Neuronal stem cell (in vitro differentiated cells): ENCODE data around the gene PHACTR4.
"Not testable (repeated sequence)": the region's sequence is repeated elsewhere in the genome, so short reads cannot be mapped to it uniquely, and the experiment has no call there.

Experiments
- DNase-seq: peaks from one replicate; pipeline ENCODE4 v3.0.0-alpha.2; 2013; ENCODE audit warnings: low spot score
- H2AFZ ChIP-seq: one replicate; pipeline ENCODE4 v1.6.1; 2013; ENCODE audit warnings: mild to moderate bottlenecking, low read length, inconsistent platforms
- H2AK5ac ChIP-seq: 2 replicates; pipeline ENCODE4 v1.6.1; 2013; ENCODE audit warnings: low read depth, mild to moderate bottlenecking, inconsistent platforms, low read length, moderate library complexity, mixed read lengths
- H2BK120ac ChIP-seq: 2 replicates; pipeline ENCODE4 v1.6.1; 2013; ENCODE audit warnings: low read depth, mild to moderate bottlenecking, inconsistent platforms, low read length, moderate library complexity, mixed read lengths
- H2BK12ac ChIP-seq: one replicate; pipeline ENCODE4 v1.6.1; 2013; ENCODE audit warnings: low read length, inconsistent platforms
- H2BK15ac ChIP-seq: 2 replicates; pipeline ENCODE4 v1.6.1; 2013; ENCODE audit warnings: mild to moderate bottlenecking, low read length, inconsistent platforms, mixed read lengths
- H2BK5ac ChIP-seq: one replicate; pipeline ENCODE4 v1.6.1; 2013; ENCODE audit warnings: inconsistent platforms, mild to moderate bottlenecking, low read length, moderate library complexity
- H3K14ac ChIP-seq: one replicate; pipeline ENCODE4 v1.6.1; 2013; ENCODE audit warnings: low read length, inconsistent platforms
- H3K18ac ChIP-seq: 2 replicates; pipeline ENCODE4 v1.6.1; 2013; ENCODE audit warnings: low read length, inconsistent platforms
- H3K23ac ChIP-seq: 2 replicates; pipeline ENCODE4 v1.6.1; 2013; ENCODE audit warnings: low read depth, mild to moderate bottlenecking, mixed read lengths, low read length, inconsistent platforms; ENCODE audit not compliant: poor library complexity
- H3K27ac ChIP-seq: replicated peaks from 3 replicates; pipeline ENCODE4 v1.5.1; 2013; ENCODE audit warnings: low read length, inconsistent platforms
- H3K27me3 ChIP-seq, 3 experiments: 2 replicates each; pipeline ENCODE4 v1.6.1; 2013; ENCODE audit warnings: low read length in 3 of 3, mild to moderate bottlenecking in 2 of 3, inconsistent platforms in 1 of 3, low read depth in 1 of 3, mixed read lengths in 1 of 3, moderate library complexity in 1 of 3; ENCODE audit not compliant: control insufficient read depth in 3 of 3, insufficient read depth in 3 of 3
- H3K36me3 ChIP-seq, 2 donors: replicated peaks in 1 of 2; 2 replicates each; pipeline ENCODE4 v1.6.1; 2013; ENCODE audit warnings: low read length in 2 of 2; ENCODE audit not compliant: control insufficient read depth in 2 of 2, insufficient read depth in 2 of 2
- H3K4ac ChIP-seq: 2 replicates; pipeline ENCODE4 v1.6.1; 2013; ENCODE audit warnings: inconsistent platforms, mild to moderate bottlenecking, low read length, moderate library complexity
- H3K4me1 ChIP-seq, 2 donors: 1 replicate in 1 of 2; 2 replicates in 1 of 2; pipeline ENCODE4 v1.6.1; 2013; ENCODE audit warnings: low read length in 2 of 2, low read depth in 1 of 2; ENCODE audit not compliant: control insufficient read depth in 2 of 2, insufficient read depth in 1 of 2
- H3K4me2 ChIP-seq: one replicate; pipeline ENCODE4 v1.6.1; 2013; ENCODE audit warnings: mild to moderate bottlenecking, low read length, inconsistent platforms; ENCODE audit not compliant: insufficient read depth, poor library complexity, severe bottlenecking
- H3K4me3 ChIP-seq, 2 donors: 2 replicates each; pipeline ENCODE4 v1.5.1; 2013; ENCODE audit warnings: low read length in 2 of 2, mild to moderate bottlenecking in 2 of 2, inconsistent platforms in 1 of 2, moderate library complexity in 1 of 2
- H3K79me1 ChIP-seq: one replicate; pipeline ENCODE4 v1.6.1; 2013; ENCODE audit warnings: low read depth, mild to moderate bottlenecking, inconsistent platforms, low read length, moderate library complexity
- H3K9ac ChIP-seq: one replicate; pipeline ENCODE4 v1.6.1; 2013; ENCODE audit warnings: mild to moderate bottlenecking, low read depth, low read length, inconsistent platforms; ENCODE audit not compliant: poor library complexity
- H3K9me3 ChIP-seq, 2 donors: replicated peaks in 1 of 2; 2 replicates each; pipeline versions ENCODE3 to v1.6.1; 2013; ENCODE audit warnings: low read length in 2 of 2, mild to moderate bottlenecking in 2 of 2, inconsistent platforms in 1 of 2, low read depth in 1 of 2, mixed read lengths in 1 of 2, moderate library complexity in 1 of 2; ENCODE audit not compliant: control insufficient read depth in 2 of 2, insufficient read depth in 1 of 2
- H4K8ac ChIP-seq: one replicate; pipeline ENCODE4 v1.6.1; 2013; ENCODE audit warnings: low read depth, mild to moderate bottlenecking, inconsistent platforms, low read length, moderate library complexity
- H4K91ac ChIP-seq: one replicate; pipeline ENCODE4 v1.6.1; 2013; ENCODE audit warnings: low read length, low read depth, mild to moderate bottlenecking, inconsistent platforms; ENCODE audit not compliant: poor library complexity
- WGBS, 2 donors: extraction: QIAGEN DNeasy Blood & Tissue Kit; methylation state at CpG; one replicate each; pipeline ENCODE4 v1.1.7; 2013; ENCODE audit warnings: missing lambda C conversion rate in 2 of 2, mixed read lengths in 1 of 2; ENCODE audit not compliant: insufficient read length in 2 of 2, insufficient replicate concordance in 1 of 2; ENCODE audit errors: extremely low coverage in 2 of 2; 5-methylcytosine and 5-hydroxymethylcytosine counted together

PHACTR4 gene

DNA sequence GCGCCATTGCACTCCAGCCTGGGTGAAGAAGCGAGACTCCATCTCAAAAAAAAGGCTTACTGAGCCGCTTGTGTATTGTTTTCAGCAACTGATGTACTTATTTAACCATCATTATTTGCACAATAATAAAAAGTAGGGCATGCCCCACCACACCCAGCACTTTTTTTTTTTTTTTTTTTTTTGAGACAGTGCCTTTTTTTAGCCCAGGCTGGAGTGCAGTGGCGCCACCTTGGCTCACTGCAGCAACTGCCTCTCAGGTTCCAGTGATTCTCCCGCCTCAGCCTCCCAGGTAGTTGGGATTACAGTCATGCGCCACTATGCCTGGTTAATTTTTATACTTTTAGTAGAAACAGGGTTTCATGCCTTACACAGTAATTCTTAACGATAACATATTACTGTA is 171.1 kb downstream of the PHACTR4 start:
- Histone ChIP-seq H3K27me3 (no peaks in the 10 kb centered on the region), H2BK5ac (no peak overlapping the region), H3K9ac (no peak overlapping the region), H3K14ac (no peak overlapping the region), H2BK12ac (no peak overlapping the region), H3K4me3 (no peak overlapping the region), H2AK5ac (no peak overlapping the region), H3K36me3 (peaks cover 28 to 38% of the 10 kb centered on the region in 2 donors), H2AFZ (no peak overlapping the region), H3K9me3 (no peaks in the 10 kb centered on the region), H3K18ac (no peak overlapping the region), H3K23ac (no peak overlapping the region), H3K4ac (no peak overlapping the region), H4K91ac (no peak overlapping the region), H3K4me2 (no peak overlapping the region), H2BK120ac (no peak overlapping the region), H2BK15ac (no peak overlapping the region), H3K4me1 (no peaks in the 10 kb centered on the region), H3K27ac (no peak overlapping the region), H3K79me1 (no peaks in the 10 kb centered on the region), H4K8ac (no peak overlapping the region)
- WGBS, 2 donors = no CpG with 5 or more reads among the region's 7 CpGs
- DNase-seq = no peak

DNA sequence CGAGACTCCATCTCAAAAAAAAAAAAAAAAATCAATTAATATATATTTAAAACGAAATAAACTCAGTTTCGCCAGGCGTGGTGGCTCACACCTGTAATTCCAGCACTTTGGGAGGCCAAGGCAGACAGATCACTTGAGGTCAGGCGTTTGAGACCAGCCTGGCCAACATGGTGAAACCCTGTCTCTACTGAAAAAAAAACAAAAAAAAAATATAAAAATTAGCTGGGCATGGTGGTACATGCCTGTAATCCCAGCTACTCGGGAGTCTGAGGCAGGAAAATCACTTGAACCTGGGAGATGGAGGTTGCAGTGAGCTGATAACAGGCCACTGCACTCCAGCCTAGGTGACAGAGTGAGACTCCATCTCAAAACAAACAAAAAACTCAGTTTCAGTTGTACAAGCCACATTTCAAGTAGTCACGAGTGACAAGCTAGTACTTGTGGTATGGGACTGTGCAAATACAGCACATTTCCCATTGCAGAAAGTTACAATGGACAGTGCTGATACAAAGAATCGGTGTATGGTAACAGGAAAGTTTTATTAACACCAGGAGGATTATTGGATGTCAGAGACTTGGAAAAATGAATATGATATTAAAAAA is 172.0 kb downstream of the PHACTR4 start:
- H3K27ac ChIP-seq, H3K9me3 ChIP-seq, DNase-seq, H2BK120ac ChIP-seq, H2AK5ac ChIP-seq, H2BK12ac ChIP-seq, H3K4me1 ChIP-seq, H4K8ac ChIP-seq, H3K4me3 ChIP-seq, H2BK15ac ChIP-seq, H3K4me2 ChIP-seq, H2AFZ ChIP-seq, H3K23ac ChIP-seq, H3K9ac ChIP-seq, H3K27me3 ChIP-seq, H3K14ac ChIP-seq, H3K79me1 ChIP-seq, H4K91ac ChIP-seq, H3K4ac ChIP-seq, H3K18ac ChIP-seq, H2BK5ac ChIP-seq: not testable (repeated sequence)
- peaks cover 19 to 30% of the 10 kb centered on the region in 2 donors for H3K36me3 ChIP-seq
- whole genome bisulfite sequencing, 2 donors = no CpG with 5 or more reads among the region's 8 CpGs

DNA sequence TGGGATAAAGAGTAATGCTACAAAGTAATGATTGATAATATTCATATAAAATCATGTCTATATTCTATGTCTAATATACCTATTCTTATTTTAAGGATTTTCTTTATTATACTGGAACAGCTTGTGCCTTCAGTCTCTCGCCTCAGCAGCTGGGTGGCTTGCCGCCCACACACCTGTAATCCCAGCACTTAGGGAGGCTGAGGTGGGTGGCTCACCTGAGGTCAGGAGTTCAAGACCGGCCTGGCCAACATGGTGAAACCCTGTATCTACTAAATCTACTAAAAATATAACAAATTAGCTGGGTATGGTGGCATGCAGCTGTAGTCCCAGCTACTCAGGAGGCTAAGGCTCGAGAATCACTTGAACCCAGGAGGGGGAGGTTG is 175.7 kb downstream of the PHACTR4 start:
- Histone ChIP-seq H3K4me3 (no peak overlapping the region), H3K9ac (no peak overlapping the region), H2AFZ (no peak overlapping the region), H3K36me3 (no peaks in the 10 kb centered on the region), H4K8ac (no peak overlapping the region), H3K9me3 (no peaks in the 10 kb centered on the region), H3K4me2 (no peak overlapping the region), H3K27me3 (no peaks in the 10 kb centered on the region), H3K4me1 (no peaks in the 10 kb centered on the region), H4K91ac (no peak overlapping the region), H2BK120ac (no peak overlapping the region), H3K4ac (no peak overlapping the region), H2AK5ac (no peak overlapping the region), H3K79me1 (no peaks in the 10 kb centered on the region), H3K23ac (no peak overlapping the region), H3K18ac (no peak overlapping the region), H2BK15ac (no peak overlapping the region), H3K14ac (no peak overlapping the region), H3K27ac (no peak overlapping the region), H2BK12ac (no peak overlapping the region), H2BK5ac (no peak overlapping the region)
- DNase-seq = no peak
- WGBS, 2 donors = no CpG with 5 or more reads among the region's 4 CpGs

DNA sequence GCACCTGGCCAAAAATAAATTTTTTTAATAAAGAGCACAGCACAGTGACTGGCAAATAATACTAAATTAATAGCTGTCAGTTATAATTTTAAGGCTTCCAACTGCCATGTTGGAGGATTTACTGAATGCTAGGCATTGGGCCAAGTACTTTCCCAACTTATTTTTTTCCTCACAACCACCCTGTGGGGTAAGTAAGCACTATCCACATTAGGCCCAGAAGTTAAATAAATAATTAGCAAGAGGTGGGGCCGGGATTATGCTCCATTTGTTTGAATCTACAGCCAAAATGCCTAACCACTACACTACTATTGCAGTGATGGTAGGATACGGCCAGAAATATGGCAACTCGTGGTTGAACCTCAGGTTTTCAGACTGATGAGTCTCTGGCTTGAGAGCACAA is 178.8 kb downstream of the PHACTR4 start:
- no CpG with 5 or more reads among the region's 3 CpGs for WGBS, 2 donors
- Histone ChIP-seq H3K36me3 (no peaks in the 10 kb centered on the region), H4K8ac (no peak overlapping the region), H3K4ac (no peak overlapping the region), H2BK12ac (no peak overlapping the region), H2AFZ (no peak overlapping the region), H2BK15ac (no peak overlapping the region), H3K4me1 (no peaks in the 10 kb centered on the region), H2BK5ac (no peak overlapping the region), H4K91ac (no peak overlapping the region), H3K4me3 (no peak overlapping the region), H3K23ac (no peak overlapping the region), H3K18ac (no peak overlapping the region), H3K27ac (no peak overlapping the region), H3K9me3 (no peaks in the 10 kb centered on the region), H2AK5ac (no peak overlapping the region), H3K79me1 (peaks cover under 1% of the 10 kb centered on the region), H3K14ac (no peak overlapping the region), H3K4me2 (no peak overlapping the region), H3K9ac (no peak overlapping the region), H3K27me3 (no peaks in the 10 kb centered on the region), H2BK120ac (no peak overlapping the region)
- DNase-seq = no peak
